ENCODE measurements around the gene HMGA1.
"Not testable (repeated sequence)": the region's sequence is repeated elsewhere in the genome, so short reads cannot be mapped to it uniquely, and the experiment has no call there.

The HMGA1 gene

DNA sequence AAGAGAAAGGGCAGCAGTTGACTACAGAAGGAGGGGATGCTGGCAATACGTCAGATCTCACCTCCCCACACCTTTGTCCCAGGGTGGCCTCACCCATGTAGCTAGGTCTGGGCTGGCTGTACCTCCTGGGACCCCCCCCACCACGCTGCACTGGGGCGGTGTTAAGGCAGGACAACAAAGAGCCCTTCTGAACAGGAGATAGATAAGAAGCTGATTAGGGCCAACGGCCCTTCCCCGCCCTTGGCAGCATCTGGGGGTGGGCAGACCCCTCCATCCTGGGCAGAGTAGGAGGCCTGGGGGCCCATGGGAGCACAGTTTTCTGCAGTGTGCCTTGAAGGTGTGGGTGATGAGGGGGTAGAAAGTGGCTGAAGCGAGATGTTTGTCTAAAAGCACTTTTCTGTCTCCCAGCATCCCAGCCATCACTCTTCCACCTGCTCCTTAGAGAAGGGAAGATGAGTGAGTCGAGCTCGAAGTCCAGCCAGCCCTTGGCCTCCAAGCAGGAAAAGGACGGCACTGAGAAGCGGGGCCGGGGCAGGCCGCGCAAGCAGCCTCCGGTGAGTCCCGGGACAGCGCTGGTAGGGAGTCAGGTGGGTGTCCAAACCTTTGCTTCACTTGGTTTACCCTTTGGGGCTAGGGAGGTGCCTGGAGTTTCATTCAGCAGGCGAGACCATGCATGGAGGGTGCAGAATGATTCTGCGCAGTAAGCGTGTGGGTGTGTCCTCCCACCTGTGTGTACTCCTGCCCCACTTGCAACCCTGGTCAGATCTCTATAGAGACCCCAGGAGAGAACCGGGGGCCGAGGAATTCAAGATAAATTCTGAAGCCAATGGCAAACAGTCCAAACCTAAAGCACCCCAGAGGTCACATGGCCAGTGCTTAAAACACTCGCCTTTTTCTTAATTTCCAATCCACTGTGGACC lies 3.9 kb downstream of the HMGA1 start:
- DNase-seq (ENCODE audit: low read depth in 2 of 2): no peak

GRCh38 chr6:34241351-34242215 lies 4.9 kb downstream of the HMGA1 start:
- no peak for DNase-seq (ENCODE audit: low read depth in 2 of 2)

DNA sequence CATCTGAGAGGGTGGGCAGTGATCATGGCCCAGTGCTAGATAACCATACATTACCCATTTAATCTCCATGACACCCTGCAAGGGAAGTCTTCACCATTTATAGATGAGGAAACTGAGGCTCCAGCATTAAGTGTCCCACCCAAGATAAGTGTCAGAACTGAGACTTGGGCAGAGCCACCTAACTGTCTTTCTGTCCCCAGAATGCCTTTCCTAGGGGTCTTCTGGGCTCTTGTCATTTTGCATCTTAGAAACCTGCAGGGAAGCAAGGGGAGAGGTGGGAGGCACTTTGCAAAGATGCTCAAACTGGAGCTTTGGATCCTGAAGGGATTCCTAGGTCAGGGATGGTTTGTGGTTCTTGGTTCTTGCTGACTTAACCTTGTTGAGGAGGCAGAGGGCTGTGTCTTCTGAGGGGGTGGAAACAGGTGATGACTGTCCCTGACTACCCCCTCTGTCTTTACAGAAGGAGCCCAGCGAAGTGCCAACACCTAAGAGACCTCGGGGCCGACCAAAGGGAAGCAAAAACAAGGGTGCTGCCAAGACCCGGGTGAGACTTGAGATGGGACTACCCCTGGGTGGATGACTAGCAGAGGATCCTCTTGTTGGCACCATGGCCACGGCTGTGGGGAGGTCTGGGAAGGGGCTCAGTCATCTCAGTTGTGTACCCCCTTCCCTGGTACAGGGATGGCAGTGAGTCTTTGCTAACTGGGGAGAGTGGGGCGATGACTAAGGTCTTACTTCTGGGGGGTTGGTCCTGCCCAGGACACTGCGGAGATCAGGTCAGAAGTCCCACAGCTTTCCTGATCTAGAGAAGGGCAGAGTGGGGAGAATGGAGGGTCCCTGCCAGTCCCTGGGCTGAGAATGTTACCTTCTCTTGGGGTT lies 5.8 kb downstream of the HMGA1 start:
- DNase-seq (ENCODE audit: low read depth in 2 of 2): no peak

DNA sequence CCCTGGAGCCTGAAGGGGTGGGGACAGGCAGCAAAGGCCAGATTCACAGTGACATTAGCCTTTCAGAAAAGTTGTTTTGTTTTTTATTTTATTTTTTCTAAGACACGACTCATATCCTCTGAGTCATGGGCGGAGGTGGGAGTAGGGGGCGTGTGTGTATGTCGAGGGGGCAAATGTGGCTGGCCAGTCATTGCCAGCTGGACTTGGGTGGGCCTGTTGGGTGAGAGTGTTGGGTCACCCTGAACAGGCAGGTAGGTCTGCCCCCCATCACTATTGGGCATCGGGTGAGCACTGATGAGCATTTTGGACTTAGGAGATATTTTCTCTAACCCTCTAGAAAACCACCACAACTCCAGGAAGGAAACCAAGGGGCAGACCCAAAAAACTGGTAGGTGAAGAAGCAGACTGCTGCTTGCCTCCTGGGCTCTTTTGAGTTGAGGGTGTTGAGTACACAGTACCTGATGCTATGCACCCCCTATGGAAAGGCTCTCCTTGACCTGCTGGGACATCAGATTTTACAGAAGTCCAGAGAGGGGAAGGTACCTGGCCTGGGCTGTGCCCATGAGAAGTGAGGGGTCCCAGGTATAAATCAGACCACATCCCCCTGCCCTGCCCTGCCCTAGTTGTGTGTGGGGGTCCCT lies 6.6 kb downstream of the HMGA1 start:
- DNase-seq (ENCODE audit: low read depth in 2 of 2): no peak

- DNase-seq (ENCODE audit: low read depth in 2 of 2): peak in 1 of 2 donors; percentile 51
Measured at GRCh38 chr6:34243901-34244884, 7.5 kb downstream of the HMGA1 start.

DNA sequence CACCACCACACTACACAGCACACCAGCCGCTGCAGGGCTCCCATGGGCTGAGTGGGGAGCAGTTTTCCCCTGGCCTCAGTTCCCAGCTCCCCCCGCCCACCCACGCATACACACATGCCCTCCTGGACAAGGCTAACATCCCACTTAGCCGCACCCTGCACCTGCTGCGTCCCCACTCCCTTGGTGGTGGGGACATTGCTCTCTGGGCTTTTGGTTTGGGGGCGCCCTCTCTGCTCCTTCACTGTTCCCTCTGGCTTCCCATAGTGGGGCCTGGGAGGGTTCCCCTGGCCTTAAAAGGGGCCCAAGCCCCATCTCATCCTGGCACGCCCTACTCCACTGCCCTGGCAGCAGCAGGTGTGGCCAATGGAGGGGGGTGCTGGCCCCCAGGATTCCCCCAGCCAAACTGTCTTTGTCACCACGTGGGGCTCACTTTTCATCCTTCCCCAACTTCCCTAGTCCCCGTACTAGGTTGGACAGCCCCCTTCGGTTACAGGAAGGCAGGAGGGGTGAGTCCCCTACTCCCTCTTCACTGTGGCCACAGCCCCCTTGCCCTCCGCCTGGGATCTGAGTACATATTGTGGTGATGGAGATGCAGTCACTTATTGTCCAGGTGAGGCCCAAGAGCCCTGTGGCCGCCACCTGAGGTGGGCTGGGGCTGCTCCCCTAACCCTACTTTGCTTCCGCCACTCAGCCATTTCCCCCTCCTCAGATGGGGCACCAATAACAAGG lies 8.5 kb downstream of the HMGA1 start:
- not testable (repeated sequence) for DNase-seq (ENCODE audit: low read depth in 2 of 2)

DNA sequence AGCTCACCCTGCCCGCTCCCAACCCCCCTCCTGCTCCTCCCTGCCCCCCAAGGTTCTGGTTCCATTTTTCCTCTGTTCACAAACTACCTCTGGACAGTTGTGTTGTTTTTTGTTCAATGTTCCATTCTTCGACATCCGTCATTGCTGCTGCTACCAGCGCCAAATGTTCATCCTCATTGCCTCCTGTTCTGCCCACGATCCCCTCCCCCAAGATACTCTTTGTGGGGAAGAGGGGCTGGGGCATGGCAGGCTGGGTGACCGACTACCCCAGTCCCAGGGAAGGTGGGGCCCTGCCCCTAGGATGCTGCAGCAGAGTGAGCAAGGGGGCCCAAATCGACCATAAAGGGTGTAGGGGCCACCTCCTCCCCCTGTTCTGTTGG lies 9.1 kb downstream of the HMGA1 start:
- DNase-seq (ENCODE audit: low read depth in 2 of 2): not testable (repeated sequence)

DNA sequence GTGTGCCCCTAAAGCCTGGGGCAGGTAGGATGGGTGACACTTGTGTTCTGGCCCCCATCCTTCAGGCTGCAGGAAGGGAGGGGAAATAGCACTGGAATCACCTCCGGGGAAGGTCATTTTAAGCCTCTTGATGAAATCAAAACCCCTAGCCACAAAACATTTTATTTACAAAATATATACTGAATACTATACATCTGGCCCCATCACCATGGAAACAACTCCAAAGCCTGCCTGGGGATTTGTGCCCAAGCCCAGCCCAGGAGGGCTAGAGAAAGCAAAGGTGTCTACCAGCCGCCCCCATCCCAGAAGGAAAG lies 9.5 kb downstream of the HMGA1 start:
- DNase-seq (ENCODE audit: low read depth in 2 of 2): no peak

- no peak for DNase-seq (ENCODE audit: low read depth in 2 of 2)
Measured at GRCh38 chr6:34246563-34247391, 10.1 kb downstream of the HMGA1 start.

- DNase-seq (ENCODE audit: low read depth in 2 of 2): no peak
Measured at GRCh38 chr6:34247481-34248197, 11.0 kb downstream of the HMGA1 start.

DNA sequence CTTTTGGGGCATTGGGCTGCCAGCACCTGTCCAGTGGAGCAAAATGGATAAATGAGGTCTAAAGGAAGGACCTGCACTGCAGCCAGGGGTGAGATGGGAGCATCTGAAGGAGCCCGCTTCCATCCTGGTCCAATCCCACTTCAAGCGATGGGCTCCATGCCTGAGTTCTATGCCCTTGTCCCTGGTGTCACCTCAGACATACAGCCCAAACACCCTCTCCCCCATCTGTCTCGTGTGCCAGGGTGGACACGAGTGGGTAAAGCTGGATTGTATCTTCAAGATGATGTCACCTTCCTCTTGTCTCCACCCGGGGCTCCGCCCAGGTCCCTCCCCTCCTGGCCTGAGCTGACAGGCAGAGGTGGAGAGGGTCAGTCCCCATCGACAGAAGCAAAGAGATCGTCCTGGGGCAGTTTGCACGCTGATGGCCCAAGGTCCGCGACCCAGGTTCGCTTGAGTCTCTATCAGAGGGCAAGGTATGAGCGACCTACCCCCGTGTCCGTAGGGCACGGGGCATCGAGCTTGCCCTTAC lies 11.6 kb downstream of the HMGA1 start:
- DNase-seq (ENCODE audit: low read depth in 2 of 2): no peak

DNA sequence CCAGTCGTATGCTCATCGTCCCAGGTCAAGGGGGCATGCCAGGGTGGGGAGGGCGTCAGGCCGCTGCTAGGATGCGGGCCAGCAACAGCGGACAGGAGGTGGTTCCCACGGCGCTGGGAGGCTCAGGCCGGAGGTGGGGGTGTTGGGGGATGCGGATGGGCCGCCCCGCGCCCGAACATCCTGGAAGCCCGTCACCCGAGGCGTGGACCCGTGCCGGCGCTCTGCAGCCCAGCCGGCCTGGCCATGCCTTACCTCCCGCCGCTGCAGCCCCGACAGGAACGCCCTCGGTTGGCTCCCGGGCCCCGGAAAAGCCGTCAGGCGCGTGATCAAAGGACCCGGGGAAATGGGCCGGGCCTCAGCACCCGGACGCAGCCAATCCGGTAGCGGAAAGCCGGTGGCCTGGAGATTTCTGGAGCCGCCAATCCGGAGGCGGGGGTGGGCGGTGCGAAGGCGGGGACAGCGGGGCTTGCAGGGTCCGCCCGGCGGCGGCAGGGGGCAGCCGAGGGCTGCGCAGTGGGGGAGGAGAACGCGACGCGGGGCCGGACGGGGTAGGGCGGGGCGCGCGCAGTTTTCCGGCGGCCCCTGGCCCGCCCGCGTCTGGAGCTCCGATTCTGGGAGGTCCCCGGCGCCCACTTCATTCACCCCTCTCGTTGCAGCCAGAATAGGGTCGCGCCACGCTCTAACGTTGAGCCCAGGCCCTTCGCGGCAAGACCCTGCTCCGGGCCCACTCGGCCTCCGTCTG lies 12.2 kb downstream of the HMGA1 start, which contains the start of gene SMIM29:
Gene SMIM29 (minus strand): TSS at position 280 of the 742 bp plus-strand sequence. CDS start 1,215 bp downstream, outside the sequence.
- DNase-seq (ENCODE audit: low read depth in 2 of 2): peak; percentile 94 to 97

DNA sequence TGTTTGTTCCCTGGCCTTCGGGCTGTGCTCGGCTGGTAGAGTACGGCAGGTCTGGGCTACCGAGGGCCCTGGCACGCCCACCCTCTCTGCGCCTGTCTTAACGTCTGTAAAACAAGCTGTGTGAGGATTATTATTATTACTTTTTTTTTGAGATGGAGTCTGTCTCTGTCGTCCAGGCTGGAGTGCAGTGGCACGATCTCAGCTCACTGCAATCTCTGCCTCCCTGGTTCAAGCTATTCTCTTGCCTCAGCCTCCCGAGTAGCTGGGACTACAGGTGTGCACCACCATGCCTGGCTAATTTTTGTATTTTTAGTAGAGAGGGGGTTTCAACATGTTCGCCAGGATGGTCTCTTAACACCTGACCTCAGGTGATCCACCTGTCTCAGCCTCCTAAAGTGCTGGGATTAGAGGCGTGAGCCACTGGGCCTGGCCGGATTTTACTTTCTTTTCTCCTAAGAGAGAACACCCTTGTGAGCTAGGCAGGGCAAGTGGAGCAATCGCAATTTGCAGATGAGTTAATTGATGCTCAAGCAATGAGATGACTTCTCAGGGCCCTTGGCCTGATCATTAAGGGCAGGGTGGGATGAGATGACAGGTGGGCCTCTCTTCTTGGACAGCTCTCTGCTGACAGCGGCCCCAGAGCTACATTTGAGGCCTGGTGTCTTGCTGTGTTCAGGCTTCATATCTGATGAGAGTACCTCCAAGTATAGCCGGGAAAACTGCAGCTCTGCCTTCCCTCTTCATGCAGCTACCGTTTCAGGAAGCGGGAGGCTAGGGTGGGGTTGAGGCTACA lies 13.0 kb downstream of the HMGA1 start:
- no peak for DNase-seq (ENCODE audit: low read depth in 2 of 2)

GRCh38 chr6:34252395-34252794 lies 15.7 kb downstream of the HMGA1 start:
- DNase-seq (ENCODE audit: low read depth in 2 of 2): not testable (repeated sequence)

DNA sequence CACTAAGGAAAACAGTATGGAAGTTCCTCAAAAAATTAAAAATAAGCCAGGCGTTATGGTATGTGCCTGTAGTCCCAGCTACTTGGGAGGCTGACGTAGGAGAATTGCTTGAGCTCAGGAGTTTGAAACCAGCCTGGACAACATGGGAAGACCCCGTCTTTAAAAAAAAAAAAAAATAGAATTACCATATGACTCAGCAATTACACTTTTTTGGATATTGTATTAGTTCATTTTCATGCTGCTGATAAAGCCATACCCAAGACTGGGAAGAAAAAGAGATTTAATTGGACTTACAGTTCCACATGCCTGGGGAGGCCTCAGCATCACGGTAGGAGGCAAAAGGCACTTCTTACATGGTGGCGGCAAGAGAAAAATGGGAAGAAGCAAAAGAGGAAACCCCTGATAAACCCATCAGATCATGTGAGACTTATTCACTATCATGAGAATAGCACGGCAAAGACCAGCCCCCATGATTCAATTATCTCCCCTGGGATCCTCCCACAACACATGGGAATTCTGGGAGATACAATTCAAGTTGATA lies 22.9 kb downstream of the HMGA1 start:
- no peak for DNase-seq (ENCODE audit: low read depth in 2 of 2)
